Measurements from ENCODE around the gene HIVEP3. TPM values are rescaled to one million over a fixed set of nuclear protein-coding genes. Genes with fewer than 3 reads are reported as not detected.

The HIVEP3 gene
- total RNA-seq, 1 donor from 2014 or later = 2.0 TPM

- no peak for DNase-seq (ENCODE audit: low read depth)
Observed at GRCh38 chr1:41539418-41539805, 379.3 kb downstream of the HIVEP3 start.

GRCh38 chr1:41538741-41539417, 379.8 kb downstream of the HIVEP3 start:
- DNase-seq (ENCODE audit: low read depth) = no peak

GRCh38 chr1:41537788-41538351, 380.9 kb downstream of the HIVEP3 start:
- peak; percentile 80 for DNase-seq (ENCODE audit: low read depth)

- DNase-seq (ENCODE audit: low read depth) = no peak
Observed at GRCh38 chr1:41537251-41537650, 381.5 kb downstream of the HIVEP3 start.

- no peak for DNase-seq (ENCODE audit: low read depth)
Observed at GRCh38 chr1:41536361-41536802, 382.3 kb downstream of the HIVEP3 start.

GRCh38 chr1:41535716-41536115, 383.0 kb downstream of the HIVEP3 start:
- DNase-seq (ENCODE audit: low read depth) = no peak

- DNase-seq (ENCODE audit: low read depth) = no peak
Observed at GRCh38 chr1:41535276-41535675, 383.4 kb downstream of the HIVEP3 start.

GRCh38 chr1:41534181-41535076, 384.3 kb downstream of the HIVEP3 start:
- no peak for DNase-seq (ENCODE audit: low read depth)

- DNase-seq (ENCODE audit: low read depth) = no peak
Observed at GRCh38 chr1:41533731-41534080, 385.0 kb downstream of the HIVEP3 start.

GRCh38 chr1:41533016-41533730, 385.5 kb downstream of the HIVEP3 start:
- DNase-seq (ENCODE audit: low read depth) = no peak

- DNase-seq (ENCODE audit: low read depth) = no peak
Observed at GRCh38 chr1:41532206-41532975, 386.3 kb downstream of the HIVEP3 start.

- DNase-seq (ENCODE audit: low read depth) = no peak
Observed at GRCh38 chr1:41530411-41530810, 388.3 kb downstream of the HIVEP3 start.

GRCh38 chr1:41529621-41530395, 388.9 kb downstream of the HIVEP3 start:
- no peak for DNase-seq (ENCODE audit: low read depth)

- DNase-seq (ENCODE audit: low read depth) = no peak
Observed at GRCh38 chr1:41528726-41529605, 389.8 kb downstream of the HIVEP3 start.

- no peak for DNase-seq (ENCODE audit: low read depth)
Observed at GRCh38 chr1:41528106-41528505, 390.6 kb downstream of the HIVEP3 start.

- no peak for DNase-seq (ENCODE audit: low read depth)
Observed at GRCh38 chr1:41526956-41527561, 391.7 kb downstream of the HIVEP3 start.

GRCh38 chr1:41525891-41526587, 392.7 kb downstream of the HIVEP3 start:
- no peak for DNase-seq (ENCODE audit: low read depth)

Data from myocyte (in vitro differentiated cells).